H1 (cell line): Measurements from ENCODE around the gene SCN10A. TPM values are rescaled to one million over a fixed set of nuclear protein-coding genes. Genes with fewer than 3 reads are reported as not detected.

Source experiments
- CTCF ChIA-PET: fragments of 300-600 bp; sonication (Branson Sonifier 250); formaldehyde crosslinking; loops from one replicate; lab custom pipeline; 2021; ENCODE audit not compliant: partially characterized antibody; lab: Charles Lee
- POLR2A ChIA-PET: fragments of 300-600 bp; sonication (Branson Sonifier 250); formaldehyde crosslinking; loops from one replicate; lab custom pipeline; 2021; ENCODE audit warnings: inconsistent platforms; ENCODE audit not compliant: partially characterized antibody; lab: Charles Lee
- DNase-seq, 2 experiments: peaks; one replicate each; pipeline versions ENCODE4 v3.0.0 to v3.0.0-alpha.2; 2010 to 2022; ENCODE audit warnings: low spot score in 2 of 2, low read depth in 1 of 2, mixed read lengths in 1 of 2
- FAIRE-seq: peaks from 2 replicates; lab custom pipeline; 2011; peaks lifted over from hg19 to GRCh38; lab: Jason Lieb, UNC
- H2AFZ ChIP-seq: 2 replicates; pipeline ENCODE4 v1.8.1; 2012; ENCODE audit warnings: low read length, inconsistent platforms
- H2AK5ac ChIP-seq: 2 replicates; pipeline ENCODE4 v1.6.1; 2013; ENCODE audit warnings: low read depth, low read length
- H2BK120ac ChIP-seq: replicated peaks from 2 replicates; pipeline ENCODE3; 2013; ENCODE audit warnings: low read depth, low read length, inconsistent platforms
- H2BK12ac ChIP-seq: 2 replicates; pipeline ENCODE4 v1.6.1; 2013; ENCODE audit warnings: low read depth, low read length
- H2BK15ac ChIP-seq: 2 replicates; pipeline ENCODE4 v1.6.1; 2013; ENCODE audit warnings: low read length
- H2BK20ac ChIP-seq: 2 replicates; pipeline ENCODE4 v1.6.1; 2013; ENCODE audit warnings: low read length
- H2BK5ac ChIP-seq: 2 replicates; pipeline ENCODE4 v1.6.1; 2013; ENCODE audit warnings: low read depth, low read length
- H3K14ac ChIP-seq: 2 replicates; pipeline ENCODE4 v1.6.1; 2013; ENCODE audit warnings: inconsistent platforms; ENCODE audit not compliant: insufficient read length
- H3K18ac ChIP-seq: 2 replicates; pipeline ENCODE4 v1.6.1; 2013; ENCODE audit warnings: low read length; ENCODE audit errors: extremely low read depth
- H3K23ac ChIP-seq: 2 replicates; pipeline ENCODE4 v1.6.1; 2013; ENCODE audit warnings: inconsistent platforms; ENCODE audit not compliant: insufficient read length
- H3K23me2 ChIP-seq: 2 replicates; pipeline ENCODE4 v1.6.1; 2013; ENCODE audit warnings: low read depth, low read length
- H3K27ac ChIP-seq: 2 replicates; pipeline ENCODE4 v1.6.1; 2011; ENCODE audit warnings: low read depth, low read length, inconsistent platforms
- H3K27me3 ChIP-seq, 4 experiments: replicated peaks in 1 of 4; 1 replicate in 1 of 4; 2 replicates in 3 of 4; pipeline versions ENCODE4 v1.6.1 to v1.8.1; 2011 to 2013; ENCODE audit warnings: low read length in 3 of 4, mild to moderate bottlenecking in 3 of 4, inconsistent platforms in 2 of 4, mixed read lengths in 2 of 4, moderate library complexity in 1 of 4; ENCODE audit not compliant: control insufficient read depth in 3 of 4, insufficient read depth in 3 of 4; ENCODE audit errors: extremely low read depth in 1 of 4
- H3K36me3 ChIP-seq, 4 experiments: 2 replicates each; pipeline versions ENCODE4 v1.6.1 to v1.8.1; 2011 to 2013; ENCODE audit warnings: mild to moderate bottlenecking in 4 of 4, low read length in 3 of 4, moderate library complexity in 2 of 4, control low read depth in 1 of 4, inconsistent platforms in 1 of 4; ENCODE audit not compliant: insufficient read depth in 4 of 4, control insufficient read depth in 2 of 4
- H3K4ac ChIP-seq: replicated peaks from 2 replicates; pipeline ENCODE3; 2013; ENCODE audit warnings: low read length, low read depth, mixed read lengths, inconsistent platforms; ENCODE audit not compliant: insufficient read length
- H3K4me1 ChIP-seq, 4 experiments: replicated peaks in 1 of 4; 1 replicate in 1 of 4; 2 replicates in 3 of 4; pipeline versions ENCODE4 v1.6.1 to v1.8.1; 2011 to 2013; ENCODE audit warnings: low read length in 3 of 4, inconsistent platforms in 2 of 4, mixed read lengths in 1 of 4; ENCODE audit not compliant: insufficient read depth in 4 of 4, control insufficient read depth in 3 of 4
- H3K4me2 ChIP-seq, 2 experiments: 2 replicates each; pipeline versions ENCODE4 v1.6.1 to v1.8.1; 2011 to 2013; ENCODE audit warnings: low read depth in 2 of 2, low read length in 2 of 2, control low read depth in 1 of 2, inconsistent platforms in 1 of 2, mild to moderate bottlenecking in 1 of 2; ENCODE audit not compliant: insufficient read depth in 1 of 2
- H3K4me3 ChIP-seq, 4 experiments: fragments of 200-600, 300-600 bp in 1 of 4; sonication (generic), shearing (Covaris generic), sonication (Bioruptor Twin) in 1 of 4; 2 replicates each; pipeline versions ENCODE4 v1.5.1 to v1.8.1; 2011 to 2016; ENCODE audit warnings: low read length in 4 of 4, low read depth in 3 of 4, control low read depth in 2 of 4, inconsistent platforms in 2 of 4, mild to moderate bottlenecking in 2 of 4, mixed read lengths in 1 of 4, moderate library complexity in 1 of 4; ENCODE audit not compliant: insufficient read depth in 2 of 4; ENCODE audit errors: extremely low read depth in 1 of 4
- H3K56ac ChIP-seq: replicated peaks from 2 replicates; pipeline ENCODE3; 2013; ENCODE audit warnings: low read depth, mild to moderate bottlenecking, mixed read lengths, low read length, inconsistent platforms; ENCODE audit not compliant: insufficient read length
- H3K79me1 ChIP-seq: 2 replicates; pipeline ENCODE4 v1.6.1; 2013; ENCODE audit warnings: low read depth, low read length, control low read depth
- H3K79me2 ChIP-seq, 2 experiments: 2 replicates each; pipeline versions ENCODE4 v1.6.1 to v1.8.1; 2012 to 2013; ENCODE audit warnings: low read length in 2 of 2, mild to moderate bottlenecking in 2 of 2, inconsistent platforms in 1 of 2; ENCODE audit not compliant: insufficient read depth in 2 of 2, control insufficient read depth in 1 of 2
- H3K9ac ChIP-seq, 4 experiments: replicated peaks in 1 of 4; 1 replicate in 1 of 4; 2 replicates in 3 of 4; pipeline versions ENCODE4 v1.6.1 to v1.8.1; 2011 to 2013; ENCODE audit warnings: low read depth in 3 of 4, low read length in 3 of 4, control low read depth in 2 of 4, mild to moderate bottlenecking in 2 of 4, moderate library complexity in 2 of 4, inconsistent platforms in 1 of 4; ENCODE audit errors: extremely low read depth in 1 of 4
- H3K9me3 ChIP-seq, 2 experiments: 2 replicates each; pipeline versions ENCODE4 v1.6.1 to v1.8.1; 2012 to 2013; ENCODE audit warnings: mild to moderate bottlenecking in 2 of 2, moderate library complexity in 2 of 2, control low read depth in 1 of 2, inconsistent platforms in 1 of 2, low read depth in 1 of 2, low read length in 1 of 2, mixed read lengths in 1 of 2; ENCODE audit not compliant: insufficient read depth in 2 of 2
- H4K20me1 ChIP-seq, 2 experiments: replicated peaks in 1 of 2; 2 replicates each; pipeline versions ENCODE3 to v1.8.1; 2011 to 2013; ENCODE audit warnings: inconsistent platforms in 2 of 2, low read length in 2 of 2, mild to moderate bottlenecking in 1 of 2; ENCODE audit not compliant: insufficient read depth in 2 of 2, control insufficient read depth in 1 of 2
- H4K5ac ChIP-seq: 2 replicates; pipeline ENCODE4 v1.6.1; 2013; ENCODE audit warnings: low read length, low read depth, mixed read lengths, inconsistent platforms; ENCODE audit not compliant: insufficient read length
- H4K8ac ChIP-seq: 2 replicates; pipeline ENCODE4 v1.8.0; 2013; ENCODE audit warnings: mild to moderate bottlenecking, moderate library complexity, low read length, inconsistent platforms; ENCODE audit not compliant: insufficient read depth; ENCODE audit errors: extremely low read depth
- H4K91ac ChIP-seq: replicated peaks from 2 replicates; pipeline ENCODE3; 2013; ENCODE audit warnings: low read length, mixed read lengths, inconsistent platforms; ENCODE audit not compliant: insufficient read length
- TAF1 ChIP-seq: IDR thresholded peaks from 2 replicates; pipeline ENCODE4 v1.6.1; 2011; ENCODE audit warnings: mild to moderate bottlenecking, low read depth, low read length
- WGBS, 2 experiments: shearing (Covaris generic) in 1 of 2; methylation state at CpG; one replicate each; pipeline versions ENCODE4 v1.1.6 to v1.1.7; 2013 to 2015; ENCODE audit warnings: low lambda C conversion rate in 2 of 2, mixed read lengths in 2 of 2, inconsistent platforms in 1 of 2, low coverage in 1 of 2, missing lambda C conversion rate in 1 of 2; ENCODE audit not compliant: insufficient replicate concordance in 2 of 2, insufficient coverage in 1 of 2, insufficient read length in 1 of 2; ENCODE audit errors: extremely low coverage in 1 of 2, missing lambda C conversion rate in 1 of 2; 5-methylcytosine and 5-hydroxymethylcytosine counted together
- polyA plus RNA-seq, 7 experiments: library from polyadenylated mRNA; depleted of rRNA in 3 of 7; stranded (reverse) in 5 of 7; unstranded in 2 of 7; fragments of >200 nt in 5 of 7; fragments of 200-250 nt in 2 of 7; gene quantifications; 1 replicate in 5 of 7; 2 replicates in 1 of 7; 4 replicates in 1 of 7; pipeline versions ENCODE4 v1.2.1 to v1.2.3, GENCODE V29; 2011 to 2013; ENCODE audit warnings: missing spikeins in 2 of 7, mixed read lengths in 2 of 7
- total RNA-seq: library from RNA; stranded (reverse); fragmentation: NEBNext Ultra II Directional; extraction: Animal tissue kit (Norgen Biotek cat#: 25700); gene quantifications from 2 replicates; pipeline ENCODE4 v1.2.1, GENCODE V29; 2021

The SCN10A gene
- total and polyA plus RNA-seq, 2 of the 8 experiments (the other 6 are each of a cell fraction or from before 2014, with no cell fraction given): not detected

GRCh38 chr3:38698760-38699159 lies 117.3 kb downstream of the SCN10A start:
- H3K36me3 ChIP-seq: no peaks in the 10 kb centered on the region
- POLR2A ChIA-PET: no interaction called here

More at GRCh38 chr3:38698760-38699159, 117.3 kb downstream of the SCN10A start:
- no peak overlapping the region for H2BK20ac ChIP-seq
- no peak overlapping the region for H3K18ac ChIP-seq
- H3K79me1 ChIP-seq: no peaks in the 10 kb centered on the region
- no peak for TF ChIP-seq TAF1
- CTCF ChIA-PET: interaction anchor here (1.0 to 1.4 kb wide), 2 partner anchors 138 to 139 kb away, joined by 3 read pairs; no protein-coding TSS in a partner anchor
- no peak overlapping the region for H3K23ac ChIP-seq
- no peaks in the 10 kb centered on the region for H3K23me2 ChIP-seq
- 86% methylated on average over 5 of the region's 5 CpGs; no CpG with 5 or more reads in 1 of the 2 experiments for WGBS, 2 experiments
- H3K79me2 ChIP-seq: no peaks in the 10 kb centered on the region
- no peak overlapping the region for H3K14ac ChIP-seq
- no peak overlapping the region for H3K9ac ChIP-seq
- no peak overlapping the region for H2AFZ ChIP-seq
- H3K27me3 ChIP-seq: no peaks in the 10 kb centered on the region; a peak in 1 of 7 replicates
- no peak overlapping the region for H4K5ac ChIP-seq
- no peak overlapping the region for H3K4me2 ChIP-seq
- no peaks in the 10 kb centered on the region for H3K4me1 ChIP-seq
- H3K27ac ChIP-seq: no peak overlapping the region
- H3K4me3 ChIP-seq: no peak overlapping the region
- no peak overlapping the region for H4K8ac ChIP-seq
- no peak overlapping the region for H4K91ac ChIP-seq
- H3K9me3 ChIP-seq: no peaks in the 10 kb centered on the region
- H4K20me1 ChIP-seq: no peaks in the 10 kb centered on the region
- FAIRE-seq: no peak
- H2AK5ac ChIP-seq: no peak overlapping the region
- no peak overlapping the region for H2BK5ac ChIP-seq
- no peak overlapping the region for H2BK12ac ChIP-seq
- no peak overlapping the region for H3K4ac ChIP-seq
- no peak overlapping the region for H2BK15ac ChIP-seq
- no peak for DNase-seq
- H2BK120ac ChIP-seq: no peak overlapping the region
- no peak overlapping the region for H3K56ac ChIP-seq
